ENCODE data around the gene CD40. TPM values are rescaled to one million over a fixed set of nuclear protein-coding genes. Genes with fewer than 3 reads are reported as not detected.

The CD40 gene
- total RNA-seq, 2 donors from 2014 or later, result 0.68 to 5.8 TPM

DNA sequence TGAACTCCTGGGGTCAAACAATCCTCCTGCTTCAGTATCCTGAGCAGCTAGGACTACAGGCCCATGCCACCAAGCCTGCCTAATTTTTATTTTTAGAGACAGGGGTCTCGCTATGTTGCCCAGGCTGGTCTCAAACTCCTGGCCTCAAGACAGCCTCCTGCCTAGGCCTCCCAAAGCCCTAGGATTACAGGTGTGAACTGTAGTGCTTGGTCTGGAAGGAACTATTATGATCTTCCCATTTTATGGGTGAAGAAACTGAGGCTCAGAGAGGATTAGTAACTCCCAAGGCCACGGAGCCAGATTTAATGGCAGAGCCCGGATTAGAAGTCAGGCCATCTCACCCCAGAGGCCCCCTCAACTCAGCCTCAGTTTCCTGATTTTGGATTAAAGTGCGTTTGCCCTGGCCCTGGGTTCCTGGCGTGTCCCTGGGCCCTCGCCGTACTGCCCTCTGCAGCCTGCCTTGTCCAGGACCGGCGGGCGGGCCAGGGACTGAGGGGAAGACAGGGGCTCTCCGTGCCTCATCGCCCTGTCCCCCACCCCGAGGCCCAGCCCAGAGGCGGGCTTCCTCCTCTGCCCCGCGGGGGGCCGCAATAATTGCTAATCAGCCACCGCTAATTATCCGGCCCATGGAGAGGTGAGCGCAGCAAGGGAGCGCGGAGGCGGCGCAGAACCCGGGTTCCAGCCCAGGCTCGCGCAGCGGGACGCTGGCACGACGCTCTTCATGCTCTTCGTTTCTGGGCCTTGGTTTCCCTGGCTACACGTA lies 34.9 kb downstream of the CD40 start:
- no peak for DNase-seq
- ATAC-seq, result no peak
- no peak overlapping the region for H3K4me3 Mint-ChIP-seq
- peaks cover 3% of the 10 kb centered on the region for H3K36me3 Mint-ChIP-seq (ENCODE audit: low read depth)
- H3K27me3 Mint-ChIP-seq, result peaks cover 34% of the 10 kb centered on the region
- H3K27ac Mint-ChIP-seq, result no peak overlapping the region
- peaks cover 12% of the 10 kb centered on the region for H3K4me1 Mint-ChIP-seq
- H3K9me3 ChIP-seq (ENCODE audit: control insufficient read depth, low read length, poor library complexity, severe bottlenecking), result no peaks in the 10 kb centered on the region

- Mint-ChIP-seq H3K27me3 (peaks cover 41% of the 10 kb centered on the region), H3K4me3 (no peak overlapping the region), H3K4me1 (peaks cover 12% of the 10 kb centered on the region), H3K27ac (no peak overlapping the region), H3K36me3 (ENCODE audit: low read depth) (peaks cover 3% of the 10 kb centered on the region)
- ATAC-seq, result no peak
- no peaks in the 10 kb centered on the region for H3K9me3 ChIP-seq (ENCODE audit: control insufficient read depth, low read length, poor library complexity, severe bottlenecking)
- no peak for DNase-seq
Observed at GRCh38 chr20:46154305-46154704, 36.2 kb downstream of the CD40 start.

- DNase-seq (no peak), ATAC-seq (no peak)
- H3K4me3 Mint-ChIP-seq, result no peak overlapping the region
- H3K27ac Mint-ChIP-seq, result no peak overlapping the region
- H3K4me1 Mint-ChIP-seq, result peaks cover 14% of the 10 kb centered on the region
- H3K9me3 ChIP-seq (ENCODE audit: control insufficient read depth, low read length, poor library complexity, severe bottlenecking), result no peaks in the 10 kb centered on the region
- peaks cover 44% of the 10 kb centered on the region for H3K27me3 Mint-ChIP-seq
- H3K36me3 Mint-ChIP-seq (ENCODE audit: low read depth), result peaks cover 3% of the 10 kb centered on the region
Observed at GRCh38 chr20:46154796-46155195, 36.7 kb downstream of the CD40 start.

GRCh38 chr20:46156065-46156464 lies 38.0 kb downstream of the CD40 start:
- H3K27ac Mint-ChIP-seq, result no peak overlapping the region
- peaks cover 3% of the 10 kb centered on the region for H3K36me3 Mint-ChIP-seq (ENCODE audit: low read depth)
- DNase-seq (no peak), ATAC-seq (no peak)
- H3K4me3 Mint-ChIP-seq, result no peak overlapping the region
- peaks cover 15% of the 10 kb centered on the region for H3K4me1 Mint-ChIP-seq
- H3K9me3 ChIP-seq (ENCODE audit: control insufficient read depth, low read length, poor library complexity, severe bottlenecking), result no peaks in the 10 kb centered on the region
- H3K27me3 Mint-ChIP-seq, result peaks cover 54% of the 10 kb centered on the region

GRCh38 chr20:46157076-46157592 lies 39.0 kb downstream of the CD40 start:
- DNase-seq, result no peak
- no peak overlapping the region for H3K27ac Mint-ChIP-seq
- peaks cover 15% of the 10 kb centered on the region for H3K4me1 Mint-ChIP-seq
- no peak for ATAC-seq
- peaks cover 54% of the 10 kb centered on the region for H3K27me3 Mint-ChIP-seq
- no peak overlapping the region for H3K4me3 Mint-ChIP-seq
- H3K9me3 ChIP-seq (ENCODE audit: control insufficient read depth, low read length, poor library complexity, severe bottlenecking), result no peaks in the 10 kb centered on the region
- peaks cover 3% of the 10 kb centered on the region for H3K36me3 Mint-ChIP-seq (ENCODE audit: low read depth)

- DNase-seq (no peak), ATAC-seq (no peak)
- Mint-ChIP-seq H3K4me3 (no peak overlapping the region), H3K36me3 (ENCODE audit: low read depth) (peaks cover 3% of the 10 kb centered on the region), H3K4me1 (peaks cover 15% of the 10 kb centered on the region), H3K27ac (no peak overlapping the region), H3K27me3 (peaks cover 51% of the 10 kb centered on the region)
- H3K9me3 ChIP-seq (ENCODE audit: control insufficient read depth, low read length, poor library complexity, severe bottlenecking), result no peaks in the 10 kb centered on the region
Observed at GRCh38 chr20:46157625-46158024, 39.5 kb downstream of the CD40 start.

GRCh38 chr20:46158476-46158987 lies 40.4 kb downstream of the CD40 start:
- Mint-ChIP-seq H3K27me3 (peaks cover 60% of the 10 kb centered on the region), H3K4me1 (peaks cover 15% of the 10 kb centered on the region), H3K27ac (no peak overlapping the region), H3K36me3 (ENCODE audit: low read depth) (peaks cover 3% of the 10 kb centered on the region), H3K4me3 (no peak overlapping the region)
- no peaks in the 10 kb centered on the region for H3K9me3 ChIP-seq (ENCODE audit: control insufficient read depth, low read length, poor library complexity, severe bottlenecking)
- ATAC-seq (no peak), DNase-seq (no peak)

GRCh38 chr20:46159101-46159897 lies 41.2 kb downstream of the CD40 start:
- DNase-seq (no peak), ATAC-seq (no peak)
- H3K4me1 Mint-ChIP-seq, result peaks cover 15% of the 10 kb centered on the region
- H3K4me3 Mint-ChIP-seq, result no peak overlapping the region
- H3K9me3 ChIP-seq (ENCODE audit: control insufficient read depth, low read length, poor library complexity, severe bottlenecking), result no peaks in the 10 kb centered on the region
- H3K27me3 Mint-ChIP-seq, result peaks cover 68% of the 10 kb centered on the region
- H3K36me3 Mint-ChIP-seq (ENCODE audit: low read depth), result peaks cover 3% of the 10 kb centered on the region
- H3K27ac Mint-ChIP-seq, result no peak overlapping the region

DNA sequence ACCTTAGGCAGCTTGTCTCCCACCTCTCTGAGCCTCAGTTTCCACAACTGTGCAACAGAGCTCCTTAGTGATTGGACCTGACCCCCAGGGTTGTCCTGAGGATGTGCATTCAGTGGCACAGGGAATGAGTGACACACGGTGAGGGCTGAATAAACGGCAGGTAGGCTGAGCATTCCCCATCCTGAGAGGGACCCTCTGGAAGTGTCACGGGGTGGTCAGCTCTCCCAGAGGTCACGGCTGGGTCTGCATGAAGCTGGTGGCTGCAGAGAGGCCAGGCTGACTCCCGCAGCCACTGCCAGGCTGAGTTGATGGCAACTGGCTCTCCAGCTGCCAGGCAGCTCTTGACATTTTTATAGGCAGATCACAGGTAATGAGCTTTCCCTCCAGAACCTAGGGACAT lies 42.5 kb downstream of the CD40 start:
- peaks cover 7% of the 10 kb centered on the region for H3K4me1 Mint-ChIP-seq
- H3K27me3 Mint-ChIP-seq, result peaks cover 64% of the 10 kb centered on the region
- DNase-seq (no peak), ATAC-seq (no peak)
- H3K4me3 Mint-ChIP-seq, result no peak overlapping the region
- peaks cover 3% of the 10 kb centered on the region for H3K36me3 Mint-ChIP-seq (ENCODE audit: low read depth)
- no peaks in the 10 kb centered on the region for H3K9me3 ChIP-seq (ENCODE audit: control insufficient read depth, low read length, poor library complexity, severe bottlenecking)
- no peak overlapping the region for H3K27ac Mint-ChIP-seq

DNA sequence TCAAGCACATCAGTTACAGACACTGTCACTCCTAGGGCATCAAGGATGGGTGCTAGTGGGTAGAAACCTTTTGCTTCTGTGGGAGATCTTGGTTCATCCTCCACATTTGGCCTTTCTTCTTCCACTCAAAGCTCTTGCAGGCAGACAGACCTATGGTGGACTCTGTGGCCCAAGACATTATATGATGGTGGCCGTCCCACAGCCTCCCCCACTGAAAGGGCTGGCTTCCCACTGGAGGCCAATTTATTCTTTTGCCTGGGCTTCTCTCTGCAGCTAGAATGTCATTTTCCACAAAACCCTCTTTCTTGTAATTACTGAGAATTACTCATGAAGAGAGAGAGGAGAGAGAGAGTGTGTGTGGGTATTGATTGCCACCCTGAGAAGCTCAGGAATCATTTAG lies 43.8 kb downstream of the CD40 start:
- ATAC-seq, result no peak
- no peak for DNase-seq
- no peak overlapping the region for H3K27ac Mint-ChIP-seq
- H3K27me3 Mint-ChIP-seq, result peaks cover 70% of the 10 kb centered on the region
- H3K36me3 Mint-ChIP-seq (ENCODE audit: low read depth), result peaks cover 7% of the 10 kb centered on the region
- peaks cover 4% of the 10 kb centered on the region for H3K4me1 Mint-ChIP-seq
- H3K9me3 ChIP-seq (ENCODE audit: control insufficient read depth, low read length, poor library complexity, severe bottlenecking), result no peaks in the 10 kb centered on the region
- H3K4me3 Mint-ChIP-seq, result no peak overlapping the region

GRCh38 chr20:46164254-46164653 lies 46.1 kb downstream of the CD40 start:
- H3K4me1 Mint-ChIP-seq, result peaks cover 4% of the 10 kb centered on the region
- peaks cover 7% of the 10 kb centered on the region for H3K36me3 Mint-ChIP-seq (ENCODE audit: low read depth)
- ATAC-seq, result no peak
- no peaks in the 10 kb centered on the region for H3K9me3 ChIP-seq (ENCODE audit: control insufficient read depth, low read length, poor library complexity, severe bottlenecking)
- H3K4me3 Mint-ChIP-seq, result no peak overlapping the region
- H3K27me3 Mint-ChIP-seq, result peaks cover 75% of the 10 kb centered on the region
- no peak overlapping the region for H3K27ac Mint-ChIP-seq
- DNase-seq, result no peak

DNA sequence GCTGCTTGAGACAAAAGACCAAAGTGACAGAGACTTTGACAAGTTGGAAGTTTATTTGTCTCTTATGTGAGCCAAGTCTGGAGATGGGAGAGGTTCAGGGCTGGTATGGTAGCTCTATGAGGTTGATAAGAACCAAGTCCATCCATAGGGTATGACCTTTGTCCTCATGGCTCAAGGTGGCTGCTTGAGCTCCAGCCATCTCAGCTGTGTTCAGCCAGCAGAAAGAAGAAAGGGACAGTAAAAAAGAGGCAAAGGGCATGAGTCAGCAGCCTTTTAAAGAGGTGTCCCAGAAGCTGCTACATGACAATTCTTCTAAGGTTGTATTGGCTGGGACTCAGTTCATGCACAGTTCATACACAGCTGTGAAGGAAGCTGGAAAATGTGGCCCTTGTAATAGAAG lies 49.0 kb downstream of the CD40 start:
- ATAC-seq (no peak), DNase-seq (no peak)
- Mint-ChIP-seq H3K36me3 (ENCODE audit: low read depth) (peaks cover 7% of the 10 kb centered on the region), H3K27ac (peak overlapping the region; percentile 8), H3K4me1 (peaks cover 2% of the 10 kb centered on the region), H3K4me3 (no peak overlapping the region), H3K27me3 (peaks cover 83% of the 10 kb centered on the region)
- no peaks in the 10 kb centered on the region for H3K9me3 ChIP-seq (ENCODE audit: control insufficient read depth, low read length, poor library complexity, severe bottlenecking)

- no peaks in the 10 kb centered on the region for H3K9me3 ChIP-seq (ENCODE audit: control insufficient read depth, low read length, poor library complexity, severe bottlenecking)
- Mint-ChIP-seq H3K4me3 (no peak overlapping the region), H3K27ac (no peak overlapping the region), H3K27me3 (peaks cover 86% of the 10 kb centered on the region), H3K4me1 (peaks cover 2% of the 10 kb centered on the region), H3K36me3 (ENCODE audit: low read depth) (peaks cover 9% of the 10 kb centered on the region)
- DNase-seq (no peak), ATAC-seq (no peak)
Observed at GRCh38 chr20:46168438-46168837, 50.3 kb downstream of the CD40 start.

All from T-helper 17 cell (primary cell).